GM12872 (cell line): ENCODE data around the gene HMGXB3.

ENCODE experiments used
- TF ChIP-seq, protein P1 (sequence below): IDR thresholded peaks from 3 replicates; pipeline ENCODE4 v1.5.1; 2011; ENCODE audit warnings: low read depth, mild to moderate bottlenecking, low read length, moderate library complexity; ENCODE audit not compliant: insufficient read depth

HMGXB3 gene

DNA sequence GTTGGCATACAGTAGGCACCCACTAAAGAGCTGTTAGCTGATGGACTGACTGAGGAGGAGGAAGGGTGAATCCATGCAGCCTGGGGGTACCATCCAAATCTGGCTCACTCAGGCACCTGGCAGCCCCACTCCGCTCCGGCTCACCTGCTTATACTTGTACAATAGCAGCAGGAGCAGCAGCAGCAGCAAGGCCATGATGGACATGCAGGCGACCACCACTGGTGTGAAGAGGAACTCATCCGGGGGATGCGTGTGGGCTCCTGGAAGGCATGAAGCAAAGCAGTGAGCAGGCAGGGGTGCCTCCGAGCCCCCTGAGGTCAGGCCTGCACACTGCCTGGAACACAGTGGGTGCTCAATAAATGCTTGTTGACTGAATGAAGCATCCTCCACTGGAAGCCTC, 67.5 kb downstream of the HMGXB3 start:
- TF ChIP-seq, protein P1, sequence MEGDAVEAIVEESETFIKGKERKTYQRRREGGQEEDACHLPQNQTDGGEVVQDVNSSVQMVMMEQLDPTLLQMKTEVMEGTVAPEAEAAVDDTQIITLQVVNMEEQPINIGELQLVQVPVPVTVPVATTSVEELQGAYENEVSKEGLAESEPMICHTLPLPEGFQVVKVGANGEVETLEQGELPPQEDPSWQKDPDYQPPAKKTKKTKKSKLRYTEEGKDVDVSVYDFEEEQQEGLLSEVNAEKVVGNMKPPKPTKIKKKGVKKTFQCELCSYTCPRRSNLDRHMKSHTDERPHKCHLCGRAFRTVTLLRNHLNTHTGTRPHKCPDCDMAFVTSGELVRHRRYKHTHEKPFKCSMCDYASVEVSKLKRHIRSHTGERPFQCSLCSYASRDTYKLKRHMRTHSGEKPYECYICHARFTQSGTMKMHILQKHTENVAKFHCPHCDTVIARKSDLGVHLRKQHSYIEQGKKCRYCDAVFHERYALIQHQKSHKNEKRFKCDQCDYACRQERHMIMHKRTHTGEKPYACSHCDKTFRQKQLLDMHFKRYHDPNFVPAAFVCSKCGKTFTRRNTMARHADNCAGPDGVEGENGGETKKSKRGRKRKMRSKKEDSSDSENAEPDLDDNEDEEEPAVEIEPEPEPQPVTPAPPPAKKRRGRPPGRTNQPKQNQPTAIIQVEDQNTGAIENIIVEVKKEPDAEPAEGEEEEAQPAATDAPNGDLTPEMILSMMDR: no peak

DNA sequence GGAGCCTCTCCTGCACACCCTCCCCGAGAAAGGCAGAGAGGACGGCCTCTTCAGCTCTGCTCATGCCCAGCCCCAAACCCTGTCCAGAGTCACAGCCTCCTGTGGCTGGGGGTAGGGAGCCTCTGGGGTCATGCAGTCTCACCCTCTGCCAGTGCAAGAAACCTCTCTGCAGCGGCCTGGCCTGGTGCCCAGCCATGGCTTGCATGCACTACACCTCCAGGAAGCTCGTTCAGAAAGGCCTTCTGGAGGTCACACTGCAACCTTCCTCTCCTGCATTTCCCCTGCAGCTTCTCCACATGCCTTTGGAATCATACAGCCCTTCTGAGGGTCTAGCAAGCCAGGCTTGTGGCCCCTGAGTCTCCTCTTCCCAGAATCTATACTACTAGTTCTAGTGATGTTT, 67.9 kb downstream of the HMGXB3 start:
- TF ChIP-seq, protein P1: no peak

DNA sequence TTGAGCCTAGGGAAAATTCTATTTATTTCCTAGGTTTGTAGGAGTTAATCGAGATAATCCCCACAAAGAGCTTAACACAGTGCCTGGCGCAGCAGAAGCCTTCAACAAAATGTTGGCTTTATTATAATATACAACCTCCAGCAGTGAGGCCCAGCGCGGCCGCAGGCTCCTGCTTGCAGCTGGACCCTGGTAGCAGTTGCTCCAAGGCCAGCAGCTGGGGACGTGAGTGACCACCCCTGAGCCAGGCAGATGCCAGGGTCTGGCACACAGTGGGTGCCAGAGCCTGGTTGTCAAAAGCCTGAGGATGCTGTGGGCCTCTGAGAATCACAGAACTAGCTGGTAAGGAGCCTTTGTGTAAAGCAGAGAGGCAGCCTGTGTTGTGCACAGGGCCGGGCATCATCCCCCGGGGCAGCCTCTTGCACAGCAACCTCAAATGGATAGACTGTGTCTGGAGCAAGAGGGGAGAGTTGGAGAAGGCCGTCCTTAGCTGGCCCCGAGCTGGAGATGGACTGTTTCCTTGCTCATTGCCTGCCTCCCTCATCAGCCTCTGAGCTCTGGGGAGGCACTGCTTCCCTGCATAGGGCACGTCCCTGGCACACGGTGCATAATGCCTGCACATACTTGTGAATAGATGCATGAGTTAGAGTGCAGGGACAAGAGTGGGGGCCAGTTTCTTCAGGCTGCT, 68.6 kb downstream of the HMGXB3 start:
- TF ChIP-seq, protein P1: no peak

DNA sequence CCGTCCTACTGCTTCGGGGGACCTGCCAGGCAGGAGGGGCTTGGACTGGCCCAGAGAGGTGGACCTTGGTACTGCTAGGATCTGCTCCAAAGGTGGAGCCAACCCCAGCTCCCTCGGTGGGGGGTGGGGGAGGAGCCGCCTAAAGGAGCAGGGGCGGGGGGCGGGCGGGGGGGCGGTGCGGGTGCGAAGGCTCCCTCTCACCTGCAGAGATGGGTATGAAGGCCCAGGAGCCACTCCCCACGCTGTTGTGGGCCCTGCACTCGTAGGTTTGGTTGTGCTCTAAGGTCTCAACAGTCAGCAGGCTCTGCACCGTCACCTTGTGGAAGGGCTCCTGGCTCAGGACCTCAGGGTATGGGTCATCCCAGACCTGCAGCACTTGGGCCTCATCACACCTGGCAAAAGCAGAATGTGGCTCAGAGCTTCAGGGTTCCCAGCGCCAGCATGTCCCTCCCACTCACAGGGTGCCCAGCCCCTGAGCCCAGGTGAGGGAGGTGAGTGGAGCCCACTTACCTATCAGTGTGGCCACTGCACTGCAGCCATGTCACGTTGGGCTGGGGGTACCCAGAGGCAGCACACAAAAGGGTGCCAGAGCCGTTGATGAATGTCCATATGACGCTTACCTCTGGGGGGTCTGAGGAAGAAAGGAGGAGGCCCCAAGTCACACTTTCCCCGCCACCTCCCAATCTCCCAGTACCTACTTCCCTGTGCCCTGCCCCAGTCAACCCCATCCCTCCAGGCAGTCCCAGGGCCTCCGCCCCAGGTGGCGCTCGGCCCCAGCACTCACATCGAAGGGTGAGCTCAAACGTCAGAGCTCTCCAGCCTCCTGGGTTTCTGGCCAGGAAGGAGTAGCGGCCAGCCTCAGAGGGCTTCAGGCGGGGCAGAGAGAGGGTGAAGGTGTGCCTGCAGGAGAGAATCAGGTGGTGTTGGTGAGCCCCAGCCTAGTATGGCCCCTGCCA, 69.4 kb downstream of the HMGXB3 start:
- TF ChIP-seq, protein P1: no peak

DNA sequence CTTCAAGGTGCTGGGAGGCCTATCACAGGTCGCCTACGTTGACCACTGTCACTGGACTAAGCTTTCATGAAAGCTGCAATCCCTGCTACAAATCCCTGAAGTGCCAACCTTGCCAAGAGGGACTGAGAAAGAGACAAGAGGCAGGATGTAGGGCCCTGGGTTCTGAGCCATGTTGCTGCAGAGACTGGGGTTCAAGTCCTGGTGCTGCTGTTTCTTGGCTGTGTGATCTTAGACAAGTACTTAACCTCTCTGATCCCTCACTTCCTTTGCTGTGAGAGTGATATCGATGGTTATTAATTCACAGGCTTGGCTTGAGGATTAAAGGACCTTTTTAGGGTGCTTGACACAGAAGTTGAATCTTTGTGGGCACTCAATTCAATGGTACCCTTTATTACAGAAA, 70.3 kb downstream of the HMGXB3 start:
- TF ChIP-seq, protein P1: no peak

DNA sequence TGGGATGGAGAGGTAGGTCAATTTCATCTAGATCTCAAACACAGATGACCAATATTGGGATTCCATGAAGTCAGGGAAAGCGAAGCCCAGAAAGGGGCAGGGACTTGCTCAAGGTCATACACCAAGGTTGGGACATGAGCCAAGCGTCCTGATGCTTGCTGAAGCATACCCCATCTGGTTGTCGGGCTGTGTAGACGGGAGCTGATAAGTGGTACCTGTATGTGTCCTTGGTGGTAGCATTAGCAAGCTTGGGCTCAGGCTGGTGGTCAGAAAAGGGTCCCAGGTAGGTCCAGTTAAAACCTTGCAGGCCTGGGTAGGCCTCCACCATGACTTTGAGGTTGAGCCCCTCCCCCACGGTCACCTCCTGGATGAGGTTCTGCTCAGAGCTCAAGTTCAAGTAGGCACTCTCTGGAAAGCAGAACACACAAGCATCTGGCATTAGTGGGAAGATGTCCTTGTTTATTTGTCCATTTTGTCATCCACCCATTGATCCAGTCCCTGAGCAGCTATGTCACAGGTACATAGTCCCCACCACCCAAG, 72.6 kb downstream of the HMGXB3 start:
- TF ChIP-seq, protein P1: no peak

DNA sequence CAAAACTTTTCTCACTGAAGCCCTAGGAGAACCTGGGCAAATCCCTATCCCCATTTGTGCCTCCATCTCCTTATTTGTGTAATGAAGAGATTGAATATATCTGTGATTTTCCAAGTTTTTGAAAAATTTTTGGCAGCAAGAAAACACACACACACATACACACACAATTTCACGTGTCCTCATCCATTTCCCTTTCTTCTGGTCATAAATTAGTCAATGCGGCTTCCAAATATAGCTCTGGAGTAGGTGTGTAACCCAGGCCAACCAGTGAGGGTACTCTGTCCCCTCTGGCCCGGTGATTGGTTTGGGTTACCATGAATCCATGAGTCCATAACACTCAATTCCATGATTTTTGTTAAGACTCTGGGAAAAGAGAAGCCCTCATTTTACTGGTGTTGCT, 73.1 kb downstream of the HMGXB3 start:
- TF ChIP-seq, protein P1: no peak
